Nephron progenitor cell (in vitro differentiated cells): ENCODE results near the gene LRRC23.
"Not testable (repeated sequence)": the region's sequence is repeated elsewhere in the genome, so short reads cannot be mapped to it uniquely, and the experiment has no call there.

Experiments
- DNase-seq: peaks from one replicate; pipeline ENCODE4 v3.0.0; 2021
- H3K27ac Mint-ChIP-seq: 2 replicates; pipeline ENCODE4 v1.8.0; 2021; ENCODE audit warnings: mild to moderate bottlenecking, moderate library complexity, mixed read lengths
- H3K27me3 Mint-ChIP-seq: 2 replicates; pipeline ENCODE4 v1.8.0; 2021; ENCODE audit warnings: mild to moderate bottlenecking, low read depth, mixed read lengths; ENCODE audit not compliant: poor library complexity
- H3K36me3 Mint-ChIP-seq: 2 replicates; pipeline ENCODE4 v1.8.0; 2021; ENCODE audit warnings: low read depth, mixed read lengths
- H3K4me1 Mint-ChIP-seq: 2 replicates; pipeline ENCODE4 v1.8.0; 2021; ENCODE audit warnings: mixed read lengths
- H3K4me3 Mint-ChIP-seq: 2 replicates; pipeline ENCODE4 v1.8.0; 2021; ENCODE audit warnings: mild to moderate bottlenecking, moderate library complexity, mixed read lengths
- H3K9me3 Mint-ChIP-seq: 2 replicates; pipeline ENCODE4 v1.8.0; 2021; ENCODE audit warnings: mild to moderate bottlenecking, moderate library complexity, mixed read lengths
- CTCF ChIP-seq: fragments of 200-600 bp; sonication (generic); IDR thresholded peaks from 2 replicates; pipeline ENCODE4 v1.5.0; 2021; ENCODE audit warnings: antibody characterized with exemption

The LRRC23 gene

GRCh38 chr12:6891646-6892001 is 13.0 kb upstream of the LRRC23 start:
- Mint-ChIP-seq H3K4me3 (peak overlapping the region; percentile 79), H3K36me3 (no peaks in the 10 kb centered on the region), H3K27me3 (peaks cover 9% of the 10 kb centered on the region), H3K27ac (peak overlapping the region; percentile 74), H3K9me3 (no peaks in the 10 kb centered on the region), H3K4me1 (peaks cover 28% of the 10 kb centered on the region)
- DNase-seq = no peak
- no peak for TF ChIP-seq CTCF

GRCh38 chr12:6892683-6893082 is 11.9 kb upstream of the LRRC23 start:
- not testable (repeated sequence) for H3K27me3 Mint-ChIP-seq, H3K9me3 Mint-ChIP-seq, DNase-seq, H3K36me3 Mint-ChIP-seq, H3K27ac Mint-ChIP-seq
- Mint-ChIP-seq H3K4me1 (peaks cover 28% of the 10 kb centered on the region), H3K4me3 (peak overlapping the region; percentile 24)

- H3K9me3 Mint-ChIP-seq = no peaks in the 10 kb centered on the region
- DNase-seq = no peak
- TF ChIP-seq CTCF = no peak
- H3K4me3 Mint-ChIP-seq = no peak overlapping the region
- H3K27me3 Mint-ChIP-seq = peaks cover 9% of the 10 kb centered on the region
- no peak overlapping the region for H3K27ac Mint-ChIP-seq
- H3K36me3 Mint-ChIP-seq = no peaks in the 10 kb centered on the region
- peaks cover 24% of the 10 kb centered on the region for H3K4me1 Mint-ChIP-seq
These were observed 10.3 kb upstream of the LRRC23 start for GRCh38 chr12:6894321-6894720.

GRCh38 chr12:6896846-6897435 is 7.7 kb upstream of the LRRC23 start:
- Mint-ChIP-seq H3K9me3 (no peaks in the 10 kb centered on the region), H3K27ac (no peak overlapping the region), H3K27me3 (peaks cover 9% of the 10 kb centered on the region), H3K4me3 (no peak overlapping the region), H3K36me3 (no peaks in the 10 kb centered on the region), H3K4me1 (peaks cover 15% of the 10 kb centered on the region)
- DNase-seq = no peak
- no peak for TF ChIP-seq CTCF

- no peak for DNase-seq
- Mint-ChIP-seq H3K36me3 (no peaks in the 10 kb centered on the region), H3K9me3 (no peaks in the 10 kb centered on the region), H3K27ac (no peak overlapping the region), H3K4me1 (peaks cover 7% of the 10 kb centered on the region), H3K27me3 (peaks cover 9% of the 10 kb centered on the region), H3K4me3 (no peak overlapping the region)
- no peak for TF ChIP-seq CTCF
These were observed 5.2 kb upstream of the LRRC23 start for GRCh38 chr12:6899427-6899826.

GRCh38 chr12:6899837-6900519 is 4.6 kb upstream of the LRRC23 start:
- no peak for DNase-seq
- peaks cover 5% of the 10 kb centered on the region for H3K27me3 Mint-ChIP-seq
- H3K9me3 Mint-ChIP-seq = no peaks in the 10 kb centered on the region
- no peaks in the 10 kb centered on the region for H3K36me3 Mint-ChIP-seq
- no peak for TF ChIP-seq CTCF
- peaks cover 7% of the 10 kb centered on the region for H3K4me1 Mint-ChIP-seq
- H3K27ac Mint-ChIP-seq = no peak overlapping the region
- no peak overlapping the region for H3K4me3 Mint-ChIP-seq
